Stimulated activated effector memory CD8-positive, alpha-beta T cell treated with anti-CD3 and anti-CD28 coated beads, Interleukin-12 subunit alpha, Interleukin-12 subunit beta, amount 100 ng/mL, for 72 hours (primary cell): ENCODE data around the gene CNN1.
A peak's percentile ranks its signal among the peaks of the same experiment; 100 is the strongest.

ENCODE experiments used
- ATAC-seq: fragments of 150-1000 bp; cut with Tn5 transposase; 2 replicates; pipeline ENCODE4 v1.10.0; 2021
- DNase-seq, 2 donors: peaks; one replicate each; pipeline ENCODE4 v3.0.0; 2021 to 2022; ENCODE audit warnings: low spot score in 2 of 2
- H3K27ac Mint-ChIP-seq: one replicate; pipeline ENCODE4 v1.8.0; 2022; ENCODE audit warnings: mild to moderate bottlenecking, mixed read lengths
- H3K36me3 Mint-ChIP-seq: one replicate; pipeline ENCODE4 v1.8.0; 2022; ENCODE audit warnings: mild to moderate bottlenecking, mixed read lengths
- H3K4me1 Mint-ChIP-seq: one replicate; pipeline ENCODE4 v1.8.0; 2022; ENCODE audit warnings: mixed read lengths
- H3K4me3 Mint-ChIP-seq: one replicate; pipeline ENCODE4 v1.8.0; 2022; ENCODE audit warnings: mild to moderate bottlenecking, mixed read lengths
- H3K9me3 Mint-ChIP-seq: one replicate; pipeline ENCODE4 v1.8.0; 2022; ENCODE audit warnings: mixed read lengths

The CNN1 gene

DNA sequence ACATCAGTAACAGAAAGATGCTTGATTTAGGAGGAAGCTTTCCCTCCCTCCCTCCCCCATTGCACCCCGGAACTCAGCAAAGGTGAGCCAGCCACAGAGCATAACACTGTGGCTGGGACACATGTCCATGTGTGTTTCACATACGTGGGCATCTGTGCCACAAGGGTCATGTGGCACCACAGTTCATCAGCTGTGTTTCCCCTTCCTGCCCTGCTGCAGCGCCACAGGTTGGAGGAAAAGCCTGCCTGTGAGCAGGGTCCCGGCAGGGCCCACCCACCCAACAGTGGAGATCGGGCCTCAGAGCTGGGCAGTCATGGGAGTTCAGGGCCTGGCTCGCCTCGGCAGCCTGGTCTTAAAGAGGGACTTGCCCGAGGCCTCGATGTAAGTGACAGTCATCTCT lies 36.0 kb downstream of the CNN1 start:
- DNase-seq: no peak
- Mint-ChIP-seq H3K4me3 (no peak overlapping the region), H3K9me3 (no peaks in the 10 kb centered on the region), H3K4me1 (peaks cover 7% of the 10 kb centered on the region), H3K27ac (no peak overlapping the region), H3K36me3 (peaks cover 7% of the 10 kb centered on the region)
- peak; percentile 72 for ATAC-seq

DNA sequence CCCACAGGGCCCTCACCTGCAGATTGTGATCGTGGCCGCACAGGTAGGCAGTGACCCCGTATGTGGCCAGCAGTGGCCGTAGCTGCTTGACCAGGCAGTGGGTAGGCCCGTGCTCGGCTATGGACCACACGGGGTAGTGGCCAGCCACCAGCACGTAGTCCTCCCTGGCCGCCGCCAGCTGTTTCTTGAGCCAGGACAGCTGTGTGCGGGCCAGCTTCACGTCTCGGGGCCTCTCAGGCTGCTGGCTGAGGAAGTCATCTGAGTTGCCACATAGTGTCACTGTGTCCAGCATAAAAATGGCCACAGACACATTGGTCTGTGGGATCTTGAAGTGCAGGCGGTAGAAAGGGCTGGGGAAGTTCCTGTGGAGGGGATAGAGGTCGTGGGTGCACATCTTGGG lies 37.6 kb downstream of the CNN1 start:
- Mint-ChIP-seq H3K4me3 (no peak overlapping the region), H3K36me3 (peaks cover 7% of the 10 kb centered on the region), H3K27ac (no peak overlapping the region), H3K9me3 (no peaks in the 10 kb centered on the region), H3K4me1 (peaks cover 13% of the 10 kb centered on the region)
- no peak for ATAC-seq
- no peak for DNase-seq

DNA sequence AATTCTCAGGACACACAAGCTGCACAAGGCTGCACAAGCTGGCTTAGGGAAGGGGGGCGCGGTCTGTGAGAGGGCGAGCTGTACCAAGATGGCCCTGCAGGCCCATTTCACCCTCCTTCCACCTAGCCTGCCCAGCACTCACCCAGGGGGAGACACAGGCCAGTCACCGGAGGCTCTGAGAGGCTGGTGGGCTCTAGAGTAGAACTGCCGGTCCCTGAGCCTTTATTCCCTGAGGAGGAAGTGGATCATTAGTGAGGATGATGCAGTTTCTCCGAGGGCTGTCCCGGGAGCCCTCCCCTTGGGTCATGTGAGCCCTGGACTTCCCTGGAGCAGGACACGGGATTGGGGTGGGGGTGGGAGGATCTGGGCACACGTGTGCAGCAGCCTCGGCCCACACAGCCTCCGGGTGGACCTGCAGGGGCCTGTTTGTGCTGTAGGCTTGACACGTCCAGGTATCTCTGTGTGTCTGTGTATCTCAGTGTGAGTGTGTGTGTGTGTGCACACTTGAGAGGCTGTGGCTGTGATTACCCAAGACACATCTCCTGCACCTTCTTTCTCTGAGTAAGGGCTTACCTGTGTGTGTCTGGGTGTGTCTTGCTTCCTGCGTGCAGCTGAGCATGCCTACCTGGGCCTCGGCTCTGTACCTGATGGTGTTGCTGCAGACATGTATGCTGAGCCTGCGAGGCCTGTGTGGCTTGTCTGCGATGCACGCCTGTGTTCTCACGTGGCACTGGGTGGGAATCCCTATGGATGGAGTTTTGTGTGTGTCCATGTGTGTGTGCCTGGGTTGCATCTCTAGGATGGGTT lies 39.0 kb downstream of the CNN1 start, which contains the start of gene ACP5:
Gene ACP5, minus strand, starts transcription at position 195 of the 807 bp plus-strand sequence. CDS start 328 bp downstream, outside the sequence.
- no peak for ATAC-seq
- Mint-ChIP-seq H3K9me3 (no peaks in the 10 kb centered on the region), H3K36me3 (peaks cover 7% of the 10 kb centered on the region), H3K27ac (no peak within 1 kb of the TSS), H3K4me3 (peak within 1 kb of the TSS; percentile 71), H3K4me1 (peaks cover 22% of the 10 kb centered on the region)
- DNase-seq: no peak

DNA sequence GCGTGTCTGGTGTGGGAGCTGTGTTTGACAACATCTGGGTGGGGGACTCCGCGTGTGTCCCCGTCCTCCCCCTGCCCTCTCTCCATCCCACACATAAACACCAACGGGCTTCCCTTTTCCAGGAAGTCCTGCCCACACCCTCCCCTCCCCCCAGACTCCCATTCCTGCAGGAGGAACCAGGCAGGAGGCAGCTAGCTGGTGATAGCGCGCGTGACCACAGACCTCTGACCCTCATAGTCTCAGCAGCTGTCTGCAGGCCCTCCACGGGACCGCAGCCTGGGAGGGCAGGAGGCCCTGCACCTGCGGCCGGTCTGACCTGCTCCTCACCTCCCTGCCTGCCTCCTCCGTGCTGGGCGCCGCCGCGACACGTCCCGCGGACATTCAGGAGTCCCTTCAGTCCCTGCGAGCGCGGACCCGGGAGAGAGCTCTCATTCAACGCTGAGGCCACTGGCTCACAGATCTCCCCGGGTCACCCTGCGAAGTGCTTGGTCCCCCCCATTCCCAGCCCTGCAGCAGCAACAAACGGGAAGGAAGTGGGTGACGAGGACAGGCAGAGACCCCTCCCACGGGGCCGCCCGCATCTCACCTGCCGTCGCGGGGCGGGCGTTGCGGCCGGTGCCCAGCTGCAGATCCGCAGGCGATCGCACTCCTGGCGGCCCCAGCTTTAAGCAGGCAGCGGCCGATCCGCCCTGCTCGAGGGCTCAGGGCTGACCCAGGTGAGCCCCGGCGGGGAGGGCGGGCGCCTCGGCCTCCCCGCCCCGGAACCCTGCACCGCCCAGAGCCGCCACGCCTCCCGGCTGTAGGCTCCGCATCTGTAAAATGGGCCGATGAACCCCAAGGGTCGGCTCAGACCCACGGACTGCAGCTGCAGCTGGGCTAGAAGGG lies 39.8 kb downstream of the CNN1 start:
- DNase-seq: no peak
- H3K4me1 Mint-ChIP-seq: peaks cover 22% of the 10 kb centered on the region
- ATAC-seq: peak; percentile 57
- peaks cover 7% of the 10 kb centered on the region for H3K36me3 Mint-ChIP-seq
- peak overlapping the region; percentile 71 for H3K4me3 Mint-ChIP-seq
- no peaks in the 10 kb centered on the region for H3K9me3 Mint-ChIP-seq
- H3K27ac Mint-ChIP-seq: peak overlapping the region; percentile 54

GRCh38 chr19:11580116-11580515 lies 41.5 kb downstream of the CNN1 start:
- peaks cover 22% of the 10 kb centered on the region for H3K4me1 Mint-ChIP-seq
- DNase-seq (no peak), ATAC-seq (no peak)
- no peaks in the 10 kb centered on the region for H3K9me3 Mint-ChIP-seq
- H3K36me3 Mint-ChIP-seq: peaks cover 7% of the 10 kb centered on the region
- H3K4me3 Mint-ChIP-seq: no peak overlapping the region
- no peak overlapping the region for H3K27ac Mint-ChIP-seq

DNA sequence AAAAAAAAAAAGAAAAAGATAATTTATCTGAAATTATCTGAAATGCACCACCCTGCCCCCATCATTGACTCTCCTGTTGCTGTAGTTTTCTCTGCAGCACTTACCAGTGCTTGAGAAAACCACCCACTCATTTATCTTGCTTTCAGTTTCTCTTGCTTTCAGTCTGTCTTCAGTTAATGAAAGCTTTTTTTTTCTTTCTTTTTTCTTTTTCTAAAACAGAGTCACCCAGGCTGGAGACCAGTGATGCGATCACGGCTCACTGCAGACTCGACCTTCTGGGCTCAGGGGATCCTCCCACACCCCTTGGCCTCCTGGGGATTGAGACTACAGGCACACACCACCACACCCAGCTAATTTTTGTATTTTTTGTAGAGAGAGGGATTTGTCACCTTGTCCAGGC lies 43.1 kb downstream of the CNN1 start:
- ATAC-seq (peak; percentile 92), DNase-seq (peak in 1 of 2 donors; percentile 59)
- Mint-ChIP-seq H3K4me3 (peak overlapping the region; percentile 60), H3K36me3 (no peaks in the 10 kb centered on the region), H3K4me1 (peaks cover 22% of the 10 kb centered on the region), H3K27ac (peak overlapping the region; percentile 62), H3K9me3 (no peaks in the 10 kb centered on the region)

- no peaks in the 10 kb centered on the region for H3K36me3 Mint-ChIP-seq
- no peak overlapping the region for H3K4me3 Mint-ChIP-seq
- ATAC-seq (no peak), DNase-seq (no peak)
- no peaks in the 10 kb centered on the region for H3K9me3 Mint-ChIP-seq
- H3K27ac Mint-ChIP-seq: no peak overlapping the region
- H3K4me1 Mint-ChIP-seq: peaks cover 20% of the 10 kb centered on the region
These were observed 47.7 kb downstream of the CNN1 start for GRCh38 chr19:11586331-11586730.

DNA sequence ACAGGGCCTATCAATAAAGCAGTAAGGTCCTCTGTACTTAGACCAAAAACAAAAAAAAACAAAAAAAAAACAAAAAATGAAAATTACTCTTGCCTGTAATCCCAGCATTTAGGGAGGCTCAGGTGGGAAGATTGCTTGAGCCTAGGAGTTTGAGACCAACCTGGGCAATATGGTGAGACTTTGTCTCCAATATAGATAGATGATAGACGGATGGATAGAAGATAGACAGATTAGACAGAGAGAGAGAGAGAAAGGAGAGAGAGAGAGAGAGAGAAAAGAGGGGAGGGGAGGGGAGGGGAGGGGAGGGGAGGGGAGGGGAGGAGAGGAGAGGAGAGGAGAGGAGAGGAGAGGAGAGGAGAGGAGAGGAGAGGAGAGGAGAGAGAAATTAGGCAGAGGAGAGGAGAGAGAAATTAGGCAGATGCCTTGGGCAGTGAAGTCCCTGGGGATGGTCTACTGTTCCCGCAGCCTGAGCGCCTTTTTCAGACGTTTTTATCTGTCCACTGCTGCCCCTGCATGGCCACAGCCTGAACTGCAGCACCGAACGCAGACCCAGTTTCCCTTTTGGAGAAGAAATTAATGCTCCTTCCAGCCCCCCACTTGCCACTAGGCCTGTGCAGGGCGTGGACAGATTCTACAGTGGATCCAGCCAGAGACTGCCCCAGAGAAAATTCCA lies 48.8 kb downstream of the CNN1 start:
- H3K4me1 Mint-ChIP-seq: peaks cover 12% of the 10 kb centered on the region
- peak overlapping the region; percentile 76 for H3K27ac Mint-ChIP-seq
- no peak overlapping the region for H3K4me3 Mint-ChIP-seq
- no peaks in the 10 kb centered on the region for H3K36me3 Mint-ChIP-seq
- ATAC-seq (peak; percentile 87), DNase-seq (peak; percentile 74 to 93)
- no peaks in the 10 kb centered on the region for H3K9me3 Mint-ChIP-seq

- ATAC-seq (peak; percentile 40), DNase-seq (no peak)
- H3K4me1 Mint-ChIP-seq: peaks cover 12% of the 10 kb centered on the region
- no peaks in the 10 kb centered on the region for H3K36me3 Mint-ChIP-seq
- H3K27ac Mint-ChIP-seq: peak overlapping the region; percentile 76
- H3K4me3 Mint-ChIP-seq: no peak overlapping the region
- no peaks in the 10 kb centered on the region for H3K9me3 Mint-ChIP-seq
These were observed 49.5 kb downstream of the CNN1 start for GRCh38 chr19:11587975-11588631.

DNA sequence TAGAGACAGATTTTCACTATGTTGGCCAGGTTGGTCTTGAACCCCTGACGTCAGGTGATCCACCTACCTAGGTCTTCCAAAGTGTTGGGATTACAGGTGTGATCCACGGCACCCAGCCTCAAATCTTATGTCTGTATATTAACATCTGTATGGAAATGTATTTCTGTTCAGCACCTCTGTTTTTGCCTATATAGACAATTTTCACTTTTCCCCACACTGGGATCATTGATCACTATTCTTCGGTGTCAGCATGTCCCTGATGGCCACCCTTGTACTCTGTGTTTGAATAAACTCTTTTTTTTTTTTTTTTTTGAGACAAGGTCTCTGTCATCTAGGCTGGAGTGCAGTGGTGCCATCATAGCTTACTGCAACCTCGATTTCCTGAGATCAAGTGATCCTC lies 55.4 kb downstream of the CNN1 start:
- ATAC-seq (no peak), DNase-seq (no peak)
- H3K4me3 Mint-ChIP-seq: no peak overlapping the region
- H3K4me1 Mint-ChIP-seq: peaks cover 13% of the 10 kb centered on the region
- peaks cover 7% of the 10 kb centered on the region for H3K36me3 Mint-ChIP-seq
- H3K27ac Mint-ChIP-seq: no peak overlapping the region
- no peaks in the 10 kb centered on the region for H3K9me3 Mint-ChIP-seq

DNA sequence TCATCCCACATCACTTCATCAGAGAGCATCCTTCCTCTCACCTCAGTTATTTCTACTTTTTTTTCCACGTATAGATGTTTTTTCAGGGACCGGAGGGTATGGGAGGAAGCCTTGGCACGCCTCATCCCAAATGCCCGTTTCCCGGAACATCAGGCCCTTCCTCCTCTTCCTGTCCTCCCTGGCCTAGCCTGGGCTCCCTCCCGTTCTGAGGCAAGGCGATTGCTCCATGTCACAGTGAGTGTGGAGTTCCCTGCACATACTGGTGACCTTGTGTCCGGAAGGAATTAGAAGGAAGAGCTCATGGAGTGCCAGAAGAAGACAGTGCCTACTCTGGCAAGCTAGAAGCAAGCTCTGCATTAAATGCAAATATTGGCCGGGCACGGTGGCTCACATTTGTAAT lies 57.5 kb downstream of the CNN1 start:
- DNase-seq (no peak), ATAC-seq (no peak)
- Mint-ChIP-seq H3K36me3 (peaks cover 7% of the 10 kb centered on the region), H3K4me3 (peak overlapping the region; percentile 82), H3K4me1 (peaks cover 13% of the 10 kb centered on the region), H3K27ac (peak overlapping the region; percentile 92), H3K9me3 (no peaks in the 10 kb centered on the region)

DNA sequence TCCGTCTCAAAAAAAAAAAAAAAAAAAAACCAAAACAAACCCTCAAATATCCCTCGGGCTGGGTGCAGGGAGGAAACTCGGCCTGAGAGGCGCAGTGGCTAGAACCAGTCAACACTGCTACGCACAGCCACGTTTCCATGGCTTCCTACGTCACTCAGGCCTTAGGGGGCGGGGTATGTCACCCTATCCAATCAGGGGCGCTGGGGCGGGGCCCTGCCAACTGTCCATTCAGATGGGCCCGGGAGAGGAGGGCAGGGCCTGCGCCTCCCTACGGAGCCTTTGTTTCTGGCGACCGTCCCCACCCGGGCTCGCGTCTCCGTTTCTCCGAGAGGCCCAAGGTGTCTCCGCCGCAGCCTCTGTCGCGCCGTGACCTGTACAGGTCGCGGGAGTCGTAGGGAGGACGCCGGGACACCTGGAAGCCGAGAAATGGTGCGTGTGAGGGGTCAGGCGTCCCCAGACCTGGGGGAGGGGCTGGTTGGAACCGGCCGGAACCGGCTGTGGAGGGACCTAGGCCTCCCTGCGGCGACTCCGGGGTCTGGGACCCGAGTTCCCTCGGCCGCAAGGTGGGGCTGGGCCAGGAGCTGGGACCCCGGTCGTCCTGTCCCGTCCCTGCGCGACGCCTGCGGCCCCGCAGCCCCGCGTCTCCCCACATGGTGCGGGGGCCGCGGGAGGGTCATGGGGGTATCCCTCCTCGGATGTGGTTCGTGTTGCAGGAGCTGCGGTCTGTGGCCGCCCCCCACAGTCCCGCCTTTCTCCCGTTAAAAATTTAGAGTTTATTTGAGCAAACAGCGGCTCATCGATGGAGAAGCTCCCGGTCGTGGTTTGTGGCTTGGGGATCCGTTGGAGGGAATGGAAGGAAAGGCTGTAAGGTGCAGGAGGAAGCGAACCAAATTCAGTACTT lies 58.8 kb downstream of the CNN1 start, which contains the start of gene ZNF627:
Gene ZNF627, plus strand, starts transcription at position 282 of the 901 bp plus-strand sequence. Its CDS starts 145 bp downstream, at position 427.
- Mint-ChIP-seq H3K4me1 (peaks cover 13% of the 10 kb centered on the region), H3K36me3 (peaks cover 15% of the 10 kb centered on the region), H3K9me3 (no peaks in the 10 kb centered on the region), H3K27ac (peak within 1 kb of the TSS; percentile 92), H3K4me3 (peak within 1 kb of the TSS; percentile 82)
- DNase-seq: peak; percentile 88 to 97
- ATAC-seq: peak; percentile 100

- no peak for DNase-seq
- no peak for ATAC-seq
- Mint-ChIP-seq H3K4me3 (peak overlapping the region; percentile 82), H3K9me3 (no peaks in the 10 kb centered on the region), H3K36me3 (peaks cover 15% of the 10 kb centered on the region), H3K4me1 (peaks cover 13% of the 10 kb centered on the region), H3K27ac (peak overlapping the region; percentile 92)
These were observed 59.4 kb downstream of the CNN1 start for GRCh38 chr19:11598103-11598483.

GRCh38 chr19:11598746-11599145 lies 60.1 kb downstream of the CNN1 start:
- Mint-ChIP-seq H3K4me3 (peak overlapping the region; percentile 82), H3K36me3 (peaks cover 16% of the 10 kb centered on the region), H3K9me3 (no peaks in the 10 kb centered on the region), H3K27ac (peak overlapping the region; percentile 5), H3K4me1 (peaks cover 13% of the 10 kb centered on the region)
- no peak for DNase-seq
- no peak for ATAC-seq
